Fibroblast of gingiva (primary cell): ENCODE measurements around the gene SRBD1.
A peak's percentile ranks its signal among the peaks of the same experiment; 100 is the strongest.
"Not testable (repeated sequence)": the region's sequence is repeated elsewhere in the genome, so short reads cannot be mapped to it uniquely, and the experiment has no call there.

Experiments used
- DNase-seq: peaks from one replicate; pipeline ENCODE4 v3.0.0-alpha.2; 2011; ENCODE audit warnings: low read depth

SRBD1 gene

GRCh38 chr2:45468279-45468678 lies 142.8 kb downstream of the SRBD1 start:
- no peak for DNase-seq

GRCh38 chr2:45466053-45466452 lies 145.0 kb downstream of the SRBD1 start:
- no peak for DNase-seq

- no peak for DNase-seq
Measured at GRCh38 chr2:45460825-45461224, 150.2 kb downstream of the SRBD1 start.

- no peak for DNase-seq
Measured at GRCh38 chr2:45459860-45460259, 151.2 kb downstream of the SRBD1 start.

- peak; percentile 62 for DNase-seq
Measured at GRCh38 chr2:45458909-45459563, 152.0 kb downstream of the SRBD1 start.

- no peak for DNase-seq
Measured at GRCh38 chr2:45457211-45457945, 153.7 kb downstream of the SRBD1 start.

GRCh38 chr2:45452866-45453265 lies 158.2 kb downstream of the SRBD1 start:
- peak; percentile 92 for DNase-seq

- no peak for DNase-seq
Measured at GRCh38 chr2:45450634-45451033, 160.4 kb downstream of the SRBD1 start.

GRCh38 chr2:45448217-45448616 lies 162.8 kb downstream of the SRBD1 start:
- DNase-seq, result no peak

GRCh38 chr2:45446016-45446415 lies 165.1 kb downstream of the SRBD1 start:
- no peak for DNase-seq

- DNase-seq, result no peak
Measured at GRCh38 chr2:45445037-45445436, 166.0 kb downstream of the SRBD1 start.

GRCh38 chr2:45443012-45443411 lies 168.1 kb downstream of the SRBD1 start:
- no peak for DNase-seq

- DNase-seq, result no peak
Measured at GRCh38 chr2:45442026-45442425, 169.0 kb downstream of the SRBD1 start.

- no peak for DNase-seq
Measured at GRCh38 chr2:45441571-45441970, 169.5 kb downstream of the SRBD1 start.

GRCh38 chr2:45439788-45440773 lies 171.0 kb downstream of the SRBD1 start:
- DNase-seq, result peak; percentile 11

GRCh38 chr2:45438872-45439665 lies 172.0 kb downstream of the SRBD1 start:
- DNase-seq, result no peak

GRCh38 chr2:45436456-45436855 lies 174.6 kb downstream of the SRBD1 start:
- DNase-seq, result no peak

GRCh38 chr2:45435316-45435715 lies 175.8 kb downstream of the SRBD1 start:
- DNase-seq, result peak; percentile 85

GRCh38 chr2:45433363-45433762 lies 177.7 kb downstream of the SRBD1 start:
- no peak for DNase-seq

GRCh38 chr2:45432406-45432805 lies 178.7 kb downstream of the SRBD1 start:
- DNase-seq, result peak; percentile 95

- not testable (repeated sequence) for DNase-seq
Measured at GRCh38 chr2:45426025-45426424, 185.0 kb downstream of the SRBD1 start.

GRCh38 chr2:45422921-45423320 lies 188.1 kb downstream of the SRBD1 start:
- DNase-seq, result no peak
